ENCODE measurements around the gene MIP.
"Not testable (repeated sequence)": the region's sequence is repeated elsewhere in the genome, so short reads cannot be mapped to it uniquely, and the experiment has no call there.

Gene MIP

GRCh38 chr12:56410768-56411167 is 43.7 kb downstream of the MIP start:
- no peak for DNase-seq (ENCODE audit: low read depth in 2 of 2)

- no peak for DNase-seq (ENCODE audit: low read depth in 2 of 2)
These were observed 45.5 kb downstream of the MIP start for GRCh38 chr12:56408799-56409417.

- not testable (repeated sequence) for DNase-seq (ENCODE audit: low read depth in 2 of 2)
These were observed 50.2 kb downstream of the MIP start for GRCh38 chr12:56404227-56404626.

GRCh38 chr12:56401612-56402011 is 52.8 kb downstream of the MIP start:
- DNase-seq (ENCODE audit: low read depth in 2 of 2), result not testable (repeated sequence)

- DNase-seq (ENCODE audit: low read depth in 2 of 2), result not testable (repeated sequence)
These were observed 53.3 kb downstream of the MIP start for GRCh38 chr12:56401125-56401524.
